Mesenchymal stem cell (in vitro differentiated cells and primary cell): ENCODE measurements around the gene TM9SF2.

ENCODE experiments used
- DNase-seq: peaks from one replicate; pipeline ENCODE4 v3.0.0-alpha.2; 2013
- H2AFZ ChIP-seq: one replicate; pipeline ENCODE4 v1.6.1; 2013; ENCODE audit warnings: low read depth, mild to moderate bottlenecking, control low read depth, inconsistent platforms, low read length, moderate library complexity
- H2AK5ac ChIP-seq: 2 replicates; pipeline ENCODE4 v1.6.1; 2013; ENCODE audit warnings: low read length, moderate library complexity, mild to moderate bottlenecking, inconsistent platforms; ENCODE audit not compliant: severe bottlenecking
- H2BK120ac ChIP-seq: one replicate; pipeline ENCODE4 v1.6.1; 2013; ENCODE audit warnings: low read depth, mild to moderate bottlenecking, inconsistent platforms, low read length, moderate library complexity
- H2BK12ac ChIP-seq, 2 experiments: one replicate each; pipeline ENCODE4 v1.6.1; 2013; ENCODE audit warnings: inconsistent platforms in 2 of 2, low read length in 2 of 2, mild to moderate bottlenecking in 2 of 2, moderate library complexity in 2 of 2, control low read depth in 1 of 2
- H2BK15ac ChIP-seq: one replicate; pipeline ENCODE4 v1.6.1; 2013; ENCODE audit warnings: mild to moderate bottlenecking, low read depth, inconsistent platforms; ENCODE audit not compliant: poor library complexity, severe bottlenecking
- H2BK5ac ChIP-seq: 2 replicates; pipeline ENCODE4 v1.6.1; 2013; ENCODE audit warnings: low read depth, mild to moderate bottlenecking, low read length, control low read depth, inconsistent platforms; ENCODE audit not compliant: poor library complexity, severe bottlenecking
- H3K14ac ChIP-seq, 2 experiments: one replicate each; pipeline ENCODE4 v1.6.1; 2013; ENCODE audit warnings: inconsistent platforms in 2 of 2, low read length in 2 of 2, control low read depth in 1 of 2, mild to moderate bottlenecking in 1 of 2, moderate library complexity in 1 of 2
- H3K18ac ChIP-seq, 2 experiments: one replicate each; pipeline ENCODE4 v1.6.1; 2013; ENCODE audit warnings: inconsistent platforms in 2 of 2, low read length in 2 of 2, control low read depth in 1 of 2, low read depth in 1 of 2, mild to moderate bottlenecking in 1 of 2
- H3K23ac ChIP-seq, 2 experiments: one replicate each; pipeline ENCODE4 v1.6.1; 2013; ENCODE audit warnings: inconsistent platforms in 2 of 2, low read length in 2 of 2, mild to moderate bottlenecking in 2 of 2, moderate library complexity in 2 of 2, control low read depth in 1 of 2
- H3K27ac ChIP-seq: 2 replicates; pipeline ENCODE4 v1.5.1; 2013; ENCODE audit warnings: mild to moderate bottlenecking, moderate library complexity, low read length, control low read depth, inconsistent platforms; ENCODE audit not compliant: poor library complexity, severe bottlenecking
- H3K27me3 ChIP-seq, 2 experiments: 2 replicates each; pipeline versions ENCODE4 v1.6.1 to v1.7.0; 2013; ENCODE audit warnings: low read length in 2 of 2, mild to moderate bottlenecking in 2 of 2, moderate library complexity in 2 of 2, control low read depth in 1 of 2, inconsistent platforms in 1 of 2; ENCODE audit not compliant: control insufficient read depth in 1 of 2, insufficient read depth in 1 of 2
- H3K36me3 ChIP-seq, 2 experiments: 2 replicates each; pipeline versions ENCODE4 v1.6.1 to v1.7.0; 2013; ENCODE audit warnings: low read length in 2 of 2, control low read depth in 1 of 2, inconsistent platforms in 1 of 2, low read depth in 1 of 2, mild to moderate bottlenecking in 1 of 2; ENCODE audit not compliant: insufficient read depth in 2 of 2, control insufficient read depth in 1 of 2
- H3K4ac ChIP-seq, 2 experiments: one replicate each; pipeline ENCODE4 v1.6.1; 2013; ENCODE audit warnings: inconsistent platforms in 2 of 2, low read length in 2 of 2, mild to moderate bottlenecking in 2 of 2, moderate library complexity in 2 of 2, control low read depth in 1 of 2, low read depth in 1 of 2
- H3K4me1 ChIP-seq: 2 replicates; pipeline ENCODE4 v1.6.1; 2013; ENCODE audit warnings: low read depth, low read length, control low read depth; ENCODE audit not compliant: control insufficient read depth, insufficient read depth
- H3K4me2 ChIP-seq: 2 replicates; pipeline ENCODE4 v1.6.1; 2013; ENCODE audit warnings: low read length, mild to moderate bottlenecking, inconsistent platforms; ENCODE audit not compliant: poor library complexity, severe bottlenecking
- H3K4me3 ChIP-seq, 2 experiments: 2 replicates each; pipeline versions ENCODE4 v1.5.1 to v1.7.0; 2013; ENCODE audit warnings: low read length in 2 of 2, mild to moderate bottlenecking in 2 of 2, control low read depth in 1 of 2, low read depth in 1 of 2; ENCODE audit not compliant: insufficient read depth in 1 of 2
- H3K79me1 ChIP-seq: replicated peaks from 2 replicates; pipeline ENCODE4 v1.6.1; 2013; ENCODE audit warnings: mild to moderate bottlenecking, control low read depth, low read length, inconsistent platforms; ENCODE audit not compliant: poor library complexity, severe bottlenecking
- H3K9ac ChIP-seq: 2 replicates; pipeline ENCODE4 v1.7.0; 2013; ENCODE audit warnings: mild to moderate bottlenecking, low read length, moderate library complexity
- H3K9me3 ChIP-seq: 2 replicates; pipeline ENCODE4 v1.7.0; 2013; ENCODE audit warnings: mild to moderate bottlenecking, low read length; ENCODE audit not compliant: control insufficient read depth
- H4K8ac ChIP-seq: one replicate; pipeline ENCODE4 v1.6.1; 2013; ENCODE audit warnings: inconsistent platforms, mild to moderate bottlenecking, low read length, moderate library complexity
- H4K91ac ChIP-seq: one replicate; pipeline ENCODE4 v1.6.1; 2013; ENCODE audit warnings: mild to moderate bottlenecking, low read length, inconsistent platforms
- WGBS: methylation state at CpG from one replicate; pipeline ENCODE4 v1.1.7; 2013; ENCODE audit warnings: mixed read lengths; 5-methylcytosine and 5-hydroxymethylcytosine counted together

The TM9SF2 gene

GRCh38 chr13:99572921-99573320 is 71.6 kb downstream of the TM9SF2 start:
- H3K4ac ChIP-seq: no peak overlapping the region
- H3K27ac ChIP-seq: no peak overlapping the region
- H4K91ac ChIP-seq: no peak overlapping the region
- H3K9me3 ChIP-seq: no peaks in the 10 kb centered on the region
- H2AFZ ChIP-seq: no peak overlapping the region
- no peak overlapping the region for H2BK12ac ChIP-seq
- H2AK5ac ChIP-seq: no peak overlapping the region
- H3K4me1 ChIP-seq: peaks cover 6% of the 10 kb centered on the region
- H3K23ac ChIP-seq: no peak overlapping the region
- H2BK5ac ChIP-seq: no peak overlapping the region
- H3K14ac ChIP-seq: no peak overlapping the region
- 89% methylated on average over 11 of the region's 13 CpGs for WGBS
- DNase-seq: no peak
- no peak overlapping the region for H3K18ac ChIP-seq
- no peak overlapping the region for H3K9ac ChIP-seq
- no peaks in the 10 kb centered on the region for H3K79me1 ChIP-seq
- H3K36me3 ChIP-seq: peaks cover 0 to 3% of the 10 kb centered on the region in 2 experiments
- peak overlapping the region in 1 of 2 experiments; percentile 41 for H3K4me3 ChIP-seq
- no peak overlapping the region for H3K4me2 ChIP-seq
- no peak overlapping the region for H2BK120ac ChIP-seq
- H4K8ac ChIP-seq: no peak overlapping the region
- H3K27me3 ChIP-seq: peaks cover 0 to 7% of the 10 kb centered on the region in 2 experiments
- H2BK15ac ChIP-seq: peak overlapping the region; percentile 67

GRCh38 chr13:99575376-99576120 is 74.3 kb downstream of the TM9SF2 start:
- Histone ChIP-seq H3K79me1 (no peaks in the 10 kb centered on the region), H3K4me3 (no peak overlapping the region), H2AK5ac (no peak overlapping the region), H2BK15ac (no peak overlapping the region), H3K23ac (no peak overlapping the region), H3K9me3 (no peaks in the 10 kb centered on the region), H3K9ac (no peak overlapping the region), H3K4me2 (no peak overlapping the region), H2AFZ (no peak overlapping the region), H2BK5ac (no peak overlapping the region), H3K4ac (no peak overlapping the region), H4K8ac (no peak overlapping the region), H3K18ac (no peak overlapping the region), H4K91ac (no peak overlapping the region), H2BK12ac (no peak overlapping the region), H3K27me3 (peaks cover 0 to 7% of the 10 kb centered on the region in 2 experiments), H3K14ac (no peak overlapping the region), H3K36me3 (no peaks in the 10 kb centered on the region), H3K27ac (no peak overlapping the region), H2BK120ac (no peak overlapping the region), H3K4me1 (peaks cover 6% of the 10 kb centered on the region)
- WGBS: 91% methylated on average over 17 of the region's 18 CpGs
- no peak for DNase-seq

- Histone ChIP-seq H3K4me2 (no peak overlapping the region), H3K4ac (no peak overlapping the region), H3K23ac (no peak overlapping the region)
Measured at GRCh38 chr13:99577934-99578917, 77.0 kb downstream of the TM9SF2 start.

More at GRCh38 chr13:99577934-99578917, 77.0 kb downstream of the TM9SF2 start:
- H3K4me3 ChIP-seq: no peak overlapping the region
- H2BK120ac ChIP-seq: no peak overlapping the region
- no peak overlapping the region for H3K27ac ChIP-seq
- H2BK15ac ChIP-seq: no peak overlapping the region
- H3K36me3 ChIP-seq: no peaks in the 10 kb centered on the region
- DNase-seq: peak; percentile 8
- H3K27me3 ChIP-seq: peaks cover 0 to 7% of the 10 kb centered on the region in 2 experiments
- H2AFZ ChIP-seq: no peak overlapping the region
- no peak overlapping the region for H4K8ac ChIP-seq
- H3K14ac ChIP-seq: no peak overlapping the region
- WGBS: 93% methylated on average over 8 of the region's 10 CpGs
- no peak overlapping the region for H3K18ac ChIP-seq
- H2BK5ac ChIP-seq: no peak overlapping the region
- H3K9ac ChIP-seq: no peak overlapping the region
- no peak overlapping the region for H4K91ac ChIP-seq
- H3K4me1 ChIP-seq: no peaks in the 10 kb centered on the region
- no peaks in the 10 kb centered on the region for H3K79me1 ChIP-seq
- H2BK12ac ChIP-seq: no peak overlapping the region
- no peaks in the 10 kb centered on the region for H3K9me3 ChIP-seq
- H2AK5ac ChIP-seq: no peak overlapping the region
